OCI-LY1 (cell line): ENCODE results near the gene DNAJB6.

Experiments used
- H2AFZ ChIP-seq: fragments of 200-600 bp; sonication (generic), shearing (Covaris generic); 2 replicates; pipeline ENCODE4 v1.6.0; 2014; ENCODE audit warnings: antibody characterized with exemption, mild to moderate bottlenecking, low read length
- H3F3A ChIP-seq: fragments of 200-600 bp; sonication (generic), shearing (Covaris generic); 2 replicates; pipeline ENCODE4 v1.6.0; 2014; ENCODE audit warnings: mild to moderate bottlenecking, antibody characterized with exemption, low read length, moderate library complexity; ENCODE audit not compliant: insufficient read depth
- H3K27ac ChIP-seq: fragments of 200-600 bp; sonication (generic); 2 replicates; pipeline ENCODE4 v1.5.1; 2014; ENCODE audit warnings: low read length, mixed run types, mild to moderate bottlenecking, low read depth; ENCODE audit not compliant: poor library complexity, severe bottlenecking
- H3K27me3 ChIP-seq: fragments of 200-600 bp; sonication (generic); 2 replicates; pipeline ENCODE4 v1.6.0; 2014; ENCODE audit warnings: antibody characterized with exemption, mild to moderate bottlenecking, low read length, moderate library complexity; ENCODE audit not compliant: insufficient read depth
- H3K36me3 ChIP-seq: fragments of 200-600 bp; sonication (generic); 2 replicates; pipeline ENCODE4 v1.6.1; 2014; ENCODE audit warnings: mild to moderate bottlenecking, antibody characterized with exemption, low read length, moderate library complexity, mixed read lengths; ENCODE audit not compliant: insufficient read depth
- H3K4me1 ChIP-seq: fragments of 200-600 bp; sonication (generic); 2 replicates; pipeline ENCODE4 v1.5.1; 2014; ENCODE audit warnings: mild to moderate bottlenecking, low read length, moderate library complexity; ENCODE audit not compliant: insufficient read depth, severe bottlenecking
- H3K4me2 ChIP-seq: fragments of 200-600 bp; sonication (generic), shearing (Covaris generic); 2 replicates; pipeline ENCODE4 v1.6.1; 2014; ENCODE audit warnings: low read length
- H3K4me3 ChIP-seq: fragments of 200-600 bp; sonication (generic); 2 replicates; pipeline ENCODE4 v1.5.1; 2014; ENCODE audit warnings: low read length, low read depth, mild to moderate bottlenecking, mixed read lengths; ENCODE audit not compliant: poor library complexity, severe bottlenecking
- H3K79me2 ChIP-seq: fragments of 200-600 bp; shearing (Covaris generic); 2 replicates; pipeline ENCODE4 v1.6.1; 2016; ENCODE audit warnings: mixed run types, low read length, mixed read lengths; ENCODE audit not compliant: insufficient read depth
- H3K9ac ChIP-seq: fragments of 200-600 bp; sonication (generic), shearing (Covaris generic); 2 replicates; pipeline ENCODE4 v1.6.1; 2014; ENCODE audit warnings: mild to moderate bottlenecking, low read length, mixed read lengths
- H3K9me2 ChIP-seq: fragments of 200-600 bp; sonication (generic), shearing (Covaris generic); 2 replicates; pipeline ENCODE4 v1.6.1; 2014; ENCODE audit warnings: low read depth, mild to moderate bottlenecking, low read length, mixed read lengths
- H3K9me3 ChIP-seq: fragments of 200-600 bp; shearing (Covaris generic); 2 replicates; pipeline ENCODE4 v1.6.1; 2014; ENCODE audit warnings: low read length, mixed read lengths
- H4K20me1 ChIP-seq: fragments of 200-600 bp; sonication (generic), shearing (Covaris generic); 2 replicates; pipeline ENCODE4 v1.6.0; 2016; ENCODE audit warnings: mild to moderate bottlenecking, low read length; ENCODE audit not compliant: insufficient read depth
- EZH2 ChIP-seq: fragments of 200-600 bp; sonication (generic), shearing (Covaris generic); IDR thresholded peaks from 2 replicates; pipeline ENCODE4 v1.8.0; 2017; ENCODE audit warnings: borderline replicate concordance, mixed run types, mild to moderate bottlenecking, antibody characterized with exemption, low read length, moderate library complexity, mixed read lengths
- TF ChIP-seq, protein P1 (sequence below): fragments of 200-600 bp; sonication (generic), shearing (Covaris generic); IDR thresholded peaks from 2 replicates; pipeline ENCODE4 v1.5.1; 2017; ENCODE audit warnings: mild to moderate bottlenecking, antibody characterized with exemption, low read length, moderate library complexity, mixed read lengths

DNAJB6 gene

DNA sequence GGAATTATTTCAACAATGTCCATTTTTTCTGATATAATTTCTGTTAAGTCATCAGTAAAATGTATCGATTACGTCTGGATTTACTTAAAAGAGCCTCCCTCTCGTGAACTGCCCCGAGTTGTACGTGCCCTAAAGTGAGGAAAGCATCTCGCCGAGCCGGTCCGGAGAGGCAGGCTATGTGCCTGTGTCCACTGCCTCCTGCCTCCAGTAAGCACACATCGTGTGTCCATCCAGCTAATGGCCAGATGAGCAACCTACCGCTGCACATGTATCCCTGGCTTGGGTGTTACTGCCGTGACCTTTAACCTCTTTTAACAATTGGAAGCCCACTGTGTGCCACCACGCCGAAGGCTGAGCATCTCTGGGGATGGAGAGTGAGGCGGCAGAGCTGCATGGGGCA, 23.2 kb upstream of the DNAJB6 start:
- Histone ChIP-seq H3K9ac (no peak overlapping the region), H3K4me2 (no peak overlapping the region), H3K4me1 (no peaks in the 10 kb centered on the region), H3K4me3 (no peak overlapping the region), H2AFZ (no peak overlapping the region), H3K27ac (no peak overlapping the region), H3K79me2 (no peaks in the 10 kb centered on the region), H3K27me3 (peaks cover 19% of the 10 kb centered on the region; the same call in 1 of the 2 replicates), H3K9me3 (no peaks in the 10 kb centered on the region), H4K20me1 (no peaks in the 10 kb centered on the region), H3F3A (no peaks in the 10 kb centered on the region), H3K9me2 (no peaks in the 10 kb centered on the region), H3K36me3 (no peaks in the 10 kb centered on the region)
- TF ChIP-seq EZH2, result no peak
- TF ChIP-seq, protein P1, sequence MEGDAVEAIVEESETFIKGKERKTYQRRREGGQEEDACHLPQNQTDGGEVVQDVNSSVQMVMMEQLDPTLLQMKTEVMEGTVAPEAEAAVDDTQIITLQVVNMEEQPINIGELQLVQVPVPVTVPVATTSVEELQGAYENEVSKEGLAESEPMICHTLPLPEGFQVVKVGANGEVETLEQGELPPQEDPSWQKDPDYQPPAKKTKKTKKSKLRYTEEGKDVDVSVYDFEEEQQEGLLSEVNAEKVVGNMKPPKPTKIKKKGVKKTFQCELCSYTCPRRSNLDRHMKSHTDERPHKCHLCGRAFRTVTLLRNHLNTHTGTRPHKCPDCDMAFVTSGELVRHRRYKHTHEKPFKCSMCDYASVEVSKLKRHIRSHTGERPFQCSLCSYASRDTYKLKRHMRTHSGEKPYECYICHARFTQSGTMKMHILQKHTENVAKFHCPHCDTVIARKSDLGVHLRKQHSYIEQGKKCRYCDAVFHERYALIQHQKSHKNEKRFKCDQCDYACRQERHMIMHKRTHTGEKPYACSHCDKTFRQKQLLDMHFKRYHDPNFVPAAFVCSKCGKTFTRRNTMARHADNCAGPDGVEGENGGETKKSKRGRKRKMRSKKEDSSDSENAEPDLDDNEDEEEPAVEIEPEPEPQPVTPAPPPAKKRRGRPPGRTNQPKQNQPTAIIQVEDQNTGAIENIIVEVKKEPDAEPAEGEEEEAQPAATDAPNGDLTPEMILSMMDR, result no peak

DNA sequence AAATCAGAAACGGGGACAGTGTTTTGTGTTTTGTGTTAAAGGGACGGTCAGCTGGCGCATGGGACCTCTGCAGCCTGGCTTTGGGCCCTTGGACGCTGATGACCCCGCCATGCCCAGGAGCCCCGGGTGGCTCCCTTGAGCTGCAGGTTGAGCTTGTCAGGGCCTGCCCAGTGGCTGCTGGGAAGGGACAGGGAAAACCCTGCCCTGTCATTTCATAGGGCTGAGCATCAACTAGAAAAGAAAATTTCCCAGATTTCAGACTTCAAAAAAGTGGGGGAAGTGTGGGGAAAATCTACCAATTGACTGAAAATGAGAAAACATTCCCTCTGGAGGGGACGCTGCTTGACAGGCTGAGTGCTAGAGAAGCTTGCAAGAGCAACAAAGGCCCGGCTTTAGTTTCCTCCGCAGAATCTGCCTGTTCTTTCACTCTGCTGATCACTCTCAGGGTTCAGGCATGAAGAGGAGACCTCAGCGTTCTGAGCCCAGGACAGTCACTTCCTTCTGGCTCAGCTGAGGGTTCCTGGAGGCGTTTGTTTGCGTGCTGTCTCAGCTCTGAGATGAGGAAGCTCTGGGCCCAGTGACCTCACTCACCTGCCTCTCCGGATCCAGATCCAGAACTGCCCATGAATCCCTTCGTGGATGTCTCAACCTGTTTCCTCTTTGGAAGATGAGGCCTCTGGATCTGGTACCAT, 18.6 kb upstream of the DNAJB6 start:
- Histone ChIP-seq H3K27me3 (peaks cover 6% of the 10 kb centered on the region; the same call in 1 of the 2 replicates), H4K20me1 (no peaks in the 10 kb centered on the region), H3K36me3 (no peaks in the 10 kb centered on the region), H3K9me3 (no peaks in the 10 kb centered on the region), H3K4me2 (no peak overlapping the region), H3K79me2 (no peaks in the 10 kb centered on the region), H3K9me2 (no peaks in the 10 kb centered on the region), H3K27ac (no peak overlapping the region), H3K9ac (no peak overlapping the region), H3F3A (no peaks in the 10 kb centered on the region), H3K4me3 (no peak overlapping the region), H2AFZ (no peak overlapping the region), H3K4me1 (no peaks in the 10 kb centered on the region)
- no peak for TF ChIP-seq EZH2
- TF ChIP-seq, protein P1, result no peak

DNA sequence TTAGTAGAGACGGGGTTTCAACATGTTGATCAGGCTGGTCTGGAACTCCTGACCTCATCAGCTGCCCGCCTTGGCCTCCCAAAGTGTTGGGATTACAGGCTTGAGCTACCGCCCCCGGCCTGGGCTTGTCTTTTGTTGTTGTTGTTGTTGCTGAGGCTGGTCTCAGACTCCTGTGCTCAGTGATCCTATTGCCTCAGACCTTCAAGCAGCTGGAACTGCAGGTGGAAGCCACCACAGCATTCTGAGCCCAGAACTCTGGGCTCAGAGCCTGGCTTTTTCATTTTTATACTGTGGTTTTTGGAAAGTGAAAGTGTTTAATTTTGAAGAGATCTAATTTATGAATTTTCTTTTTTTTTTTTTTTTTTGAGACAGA, 16.2 kb upstream of the DNAJB6 start:
- Histone ChIP-seq H3K4me1 (no peaks in the 10 kb centered on the region), H3F3A (no peaks in the 10 kb centered on the region), H3K4me2 (no peak overlapping the region), H3K9ac (no peak overlapping the region), H3K79me2 (no peaks in the 10 kb centered on the region), H3K9me3 (no peaks in the 10 kb centered on the region), H3K4me3 (no peak overlapping the region), H4K20me1 (no peaks in the 10 kb centered on the region), H3K36me3 (no peaks in the 10 kb centered on the region), H2AFZ (no peak overlapping the region), H3K27ac (no peak overlapping the region), H3K27me3 (peaks cover 3% of the 10 kb centered on the region; the same call in 1 of the 2 replicates), H3K9me2 (no peaks in the 10 kb centered on the region)
- TF ChIP-seq EZH2, result no peak
- TF ChIP-seq, protein P1, result no peak
